CD14-positive monocyte (primary cell): ENCODE results near the gene PFDN2. TPM values are rescaled to one million over a fixed set of nuclear protein-coding genes. Genes with fewer than 3 reads are reported as not detected.

Source experiments
- DNase-seq, 3 donors: peaks; one replicate each; pipeline ENCODE4 v3.0.0-alpha.2; 2011 to 2022
- H2AFZ ChIP-seq: 2 replicates; pipeline ENCODE4 v1.6.0; 2012; ENCODE audit warnings: mild to moderate bottlenecking, low read depth, low read length, inconsistent platforms; ENCODE audit not compliant: insufficient read depth, poor library complexity, severe bottlenecking
- H3K27ac ChIP-seq, 2 donors: 1 replicate in 1 of 2; 2 replicates in 1 of 2; pipeline ENCODE4 v1.5.1; 2012 to 2013; ENCODE audit warnings: low read length in 2 of 2, control low read depth in 1 of 2, inconsistent platforms in 1 of 2, low read depth in 1 of 2, mild to moderate bottlenecking in 1 of 2
- H3K27me3 ChIP-seq, 2 donors: one replicate each; pipeline versions ENCODE4 v1.6.0 to v1.6.1; 2011 to 2013; ENCODE audit warnings: low read length in 2 of 2; ENCODE audit not compliant: control insufficient read depth in 2 of 2, insufficient read depth in 2 of 2
- H3K36me3 ChIP-seq, 2 donors: replicated peaks in 1 of 2; 1 replicate in 1 of 2; 2 replicates in 1 of 2; pipeline versions ENCODE4 v1.5.1 to v1.6.1; 2012 to 2013; ENCODE audit warnings: low read length in 2 of 2, control low read depth in 1 of 2, inconsistent platforms in 1 of 2, mild to moderate bottlenecking in 1 of 2; ENCODE audit not compliant: insufficient read depth in 2 of 2, control insufficient read depth in 1 of 2
- H3K4me1 ChIP-seq, 2 donors: 1 replicate in 1 of 2; 2 replicates in 1 of 2; pipeline versions ENCODE4 v1.5.1 to v1.6.1; 2012 to 2013; ENCODE audit warnings: low read length in 2 of 2, control low read depth in 1 of 2, inconsistent platforms in 1 of 2, mild to moderate bottlenecking in 1 of 2, moderate library complexity in 1 of 2; ENCODE audit not compliant: insufficient read depth in 2 of 2, control insufficient read depth in 1 of 2
- H3K4me2 ChIP-seq: replicated peaks from 2 replicates; pipeline ENCODE3; 2012; ENCODE audit warnings: low read length, moderate library complexity, mild to moderate bottlenecking; ENCODE audit not compliant: poor library complexity, severe bottlenecking; ENCODE audit errors: extremely low read depth
- H3K4me3 ChIP-seq, 3 experiments: fragments of 200-600 bp in 1 of 3; sonication (generic) in 1 of 3; replicated peaks in 1 of 3; 1 replicate in 2 of 3; 2 replicates in 1 of 3; pipeline ENCODE4 v1.5.1; 2011 to 2013; ENCODE audit warnings: low read length in 3 of 3, mild to moderate bottlenecking in 3 of 3, control low read depth in 2 of 3, low read depth in 2 of 3, inconsistent platforms in 1 of 3, moderate library complexity in 1 of 3
- H3K79me2 ChIP-seq: 2 replicates; pipeline ENCODE4 v1.6.0; 2012; ENCODE audit warnings: mild to moderate bottlenecking, control low read depth, inconsistent platforms, low read length, moderate library complexity; ENCODE audit not compliant: insufficient read depth
- H3K9ac ChIP-seq: 2 replicates; pipeline ENCODE4 v1.6.0; 2017; ENCODE audit warnings: low read length, mild to moderate bottlenecking; ENCODE audit not compliant: insufficient read depth, poor library complexity, severe bottlenecking
- H3K9me3 ChIP-seq, 2 donors: replicated peaks in 1 of 2; 1 replicate in 1 of 2; 2 replicates in 1 of 2; pipeline versions ENCODE4 v1.5.1 to v1.6.1; 2012 to 2013; ENCODE audit warnings: low read length in 2 of 2, control low read depth in 1 of 2; ENCODE audit not compliant: control insufficient read depth in 1 of 2, insufficient read depth in 1 of 2
- H4K20me1 ChIP-seq: 2 replicates; pipeline ENCODE4 v1.6.0; 2012; ENCODE audit warnings: mild to moderate bottlenecking, low read length, control low read depth, moderate library complexity; ENCODE audit not compliant: insufficient read depth
- H3K27ac Mint-ChIP-seq, 7 donors: one replicate each; pipeline ENCODE4 v1.8.0; 2020; ENCODE audit warnings: mild to moderate bottlenecking in 7 of 7, mixed read lengths in 7 of 7, moderate library complexity in 6 of 7, inconsistent platforms in 2 of 7
- H3K27me3 Mint-ChIP-seq, 3 donors: one replicate each; pipeline ENCODE4 v1.8.0; 2021 to 2022; ENCODE audit warnings: low read depth in 3 of 3, mild to moderate bottlenecking in 3 of 3, mixed read lengths in 3 of 3, moderate library complexity in 3 of 3, inconsistent platforms in 1 of 3
- H3K36me3 Mint-ChIP-seq, 2 donors: one replicate each; pipeline ENCODE4 v1.8.0; 2020; ENCODE audit warnings: mixed read lengths in 2 of 2, inconsistent platforms in 1 of 2, mild to moderate bottlenecking in 1 of 2
- H3K4me1 Mint-ChIP-seq: one replicate; pipeline ENCODE4 v1.8.0; 2020; ENCODE audit warnings: mild to moderate bottlenecking, mixed read lengths
- H3K4me3 Mint-ChIP-seq, 2 donors: one replicate each; pipeline ENCODE4 v1.8.0; 2020; ENCODE audit warnings: mild to moderate bottlenecking in 2 of 2, mixed read lengths in 2 of 2, moderate library complexity in 1 of 2
- H3K9me3 Mint-ChIP-seq, 7 donors: one replicate each; pipeline ENCODE4 v1.8.0; 2020 to 2022; ENCODE audit warnings: mixed read lengths in 7 of 7, mild to moderate bottlenecking in 6 of 7, moderate library complexity in 6 of 7, inconsistent platforms in 2 of 7
- WGBS: methylation state at CpG from one replicate; pipeline ENCODE4 v1.1.5; 2013; ENCODE audit warnings: missing lambda C conversion rate; ENCODE audit not compliant: insufficient coverage; 5-methylcytosine and 5-hydroxymethylcytosine counted together
- intact Hi-C, 2 donors: fragments of 100-400 bp; cut with micrococcal nuclease; formaldehyde crosslinking; loops; one replicate each; pipeline versions ENCODE4 v1.15.0 to v1.15.1; 2023
- polyA plus RNA-seq, 3 donors: library from polyadenylated mRNA; depleted of rRNA in 1 of 3; unstranded in 2 of 3; stranded (reverse) in 1 of 3; fragments of 300-500 nt in 2 of 3; fragments of >200 nt in 1 of 3; fragmentation: Illumina TruSeq in 2 of 3; gene quantifications; 1 replicate in 2 of 3; 2 replicates in 1 of 3; pipeline ENCODE4 v1.2.3, GENCODE V29; 2012 to 2021
- TF ChIP-seq, protein P1 (sequence below): fragments of 200-600 bp; IDR thresholded peaks from one replicate; pipeline ENCODE4 v1.8.0; 2022; ENCODE audit warnings: antibody characterized with exemption, mild to moderate bottlenecking

The PFDN2 gene
- polyA plus RNA-seq, 3 donors = 59.1 to 80.7 (median 65.6) TPM

DNA sequence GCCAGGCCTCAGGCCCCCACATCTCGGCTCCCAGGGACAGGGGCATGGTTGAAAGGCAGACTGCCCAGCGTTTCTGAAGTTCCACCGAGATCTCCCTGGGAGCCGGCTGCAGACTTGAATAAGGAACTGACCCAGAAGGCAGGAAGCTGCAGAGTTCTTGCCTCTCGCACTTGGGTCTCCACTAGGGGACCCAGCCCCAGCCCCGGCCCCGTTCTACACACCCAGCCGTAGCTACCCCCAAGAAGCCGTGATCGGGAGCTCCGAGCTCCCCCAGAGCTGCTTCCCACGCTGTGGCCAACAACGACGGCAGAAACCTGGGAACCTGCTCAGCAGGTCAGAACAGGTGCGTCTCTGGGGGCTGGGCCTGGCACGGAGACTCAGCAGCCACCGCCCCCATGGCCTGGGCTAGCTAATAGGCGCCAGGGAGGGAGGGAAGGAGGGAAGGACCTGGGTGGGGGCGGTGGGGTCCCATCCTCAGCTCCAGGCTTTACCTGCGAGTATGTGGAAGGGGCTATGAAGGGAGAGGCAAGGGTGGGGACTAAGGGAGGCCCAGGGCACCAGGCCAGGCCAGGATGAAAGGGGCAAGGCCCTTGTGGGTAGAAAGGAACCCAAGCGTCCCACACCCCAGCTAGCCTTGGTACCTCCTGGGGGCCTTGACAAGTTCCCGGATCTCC lies 28.4 kb downstream of the PFDN2 start, which contains the start of gene NECTIN4:
Gene NECTIN4, minus strand, starts transcription at position 308 of the 674 bp plus-strand sequence. Its CDS starts 262 bp downstream, at position 46.
- TF ChIP-seq, protein P1, sequence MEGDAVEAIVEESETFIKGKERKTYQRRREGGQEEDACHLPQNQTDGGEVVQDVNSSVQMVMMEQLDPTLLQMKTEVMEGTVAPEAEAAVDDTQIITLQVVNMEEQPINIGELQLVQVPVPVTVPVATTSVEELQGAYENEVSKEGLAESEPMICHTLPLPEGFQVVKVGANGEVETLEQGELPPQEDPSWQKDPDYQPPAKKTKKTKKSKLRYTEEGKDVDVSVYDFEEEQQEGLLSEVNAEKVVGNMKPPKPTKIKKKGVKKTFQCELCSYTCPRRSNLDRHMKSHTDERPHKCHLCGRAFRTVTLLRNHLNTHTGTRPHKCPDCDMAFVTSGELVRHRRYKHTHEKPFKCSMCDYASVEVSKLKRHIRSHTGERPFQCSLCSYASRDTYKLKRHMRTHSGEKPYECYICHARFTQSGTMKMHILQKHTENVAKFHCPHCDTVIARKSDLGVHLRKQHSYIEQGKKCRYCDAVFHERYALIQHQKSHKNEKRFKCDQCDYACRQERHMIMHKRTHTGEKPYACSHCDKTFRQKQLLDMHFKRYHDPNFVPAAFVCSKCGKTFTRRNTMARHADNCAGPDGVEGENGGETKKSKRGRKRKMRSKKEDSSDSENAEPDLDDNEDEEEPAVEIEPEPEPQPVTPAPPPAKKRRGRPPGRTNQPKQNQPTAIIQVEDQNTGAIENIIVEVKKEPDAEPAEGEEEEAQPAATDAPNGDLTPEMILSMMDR = peak; percentile 9
- intact Hi-C loops = no loop called here
- H3K4me1 ChIP-seq = peaks cover 23 to 29% of the 10 kb centered on the region in 2 donors
- Mint-ChIP-seq H3K36me3 (peaks cover 3% of the 10 kb centered on the region in 2 donors), H3K27ac (peak within 1 kb of the TSS; percentile 33 to 89 (median 77)), H3K4me3 (peak within 1 kb of the TSS; percentile 43 to 55), H3K9me3 (peaks cover 0 to 2% (median 0%) of the 10 kb centered on the region in 7 donors), H3K27me3 (peaks cover 1 to 7% (median 7%) of the 10 kb centered on the region in 3 donors), H3K4me1 (peaks cover 49% of the 10 kb centered on the region)
- WGBS = 61% methylated on average over 20 of the region's 22 CpGs
- peak within 1 kb of the TSS; percentile 18 for H3K4me2 ChIP-seq
- H3K9me3 ChIP-seq = no peaks in the 10 kb centered on the region
- H3K79me2 ChIP-seq = no peaks in the 10 kb centered on the region
- no peaks in the 10 kb centered on the region for H3K27me3 ChIP-seq
- H4K20me1 ChIP-seq = no peaks in the 10 kb centered on the region
- peak in 2 of 3 donors; percentile 51 to 61 for DNase-seq
- no peak within 1 kb of the TSS for H3K4me3 ChIP-seq
- H3K36me3 ChIP-seq = no peaks in the 10 kb centered on the region
- peak within 1 kb of the TSS; percentile 10 for H2AFZ ChIP-seq
- H3K9ac ChIP-seq = no peak within 1 kb of the TSS
- peak within 1 kb of the TSS; percentile 3 to 24 for H3K27ac ChIP-seq

DNA sequence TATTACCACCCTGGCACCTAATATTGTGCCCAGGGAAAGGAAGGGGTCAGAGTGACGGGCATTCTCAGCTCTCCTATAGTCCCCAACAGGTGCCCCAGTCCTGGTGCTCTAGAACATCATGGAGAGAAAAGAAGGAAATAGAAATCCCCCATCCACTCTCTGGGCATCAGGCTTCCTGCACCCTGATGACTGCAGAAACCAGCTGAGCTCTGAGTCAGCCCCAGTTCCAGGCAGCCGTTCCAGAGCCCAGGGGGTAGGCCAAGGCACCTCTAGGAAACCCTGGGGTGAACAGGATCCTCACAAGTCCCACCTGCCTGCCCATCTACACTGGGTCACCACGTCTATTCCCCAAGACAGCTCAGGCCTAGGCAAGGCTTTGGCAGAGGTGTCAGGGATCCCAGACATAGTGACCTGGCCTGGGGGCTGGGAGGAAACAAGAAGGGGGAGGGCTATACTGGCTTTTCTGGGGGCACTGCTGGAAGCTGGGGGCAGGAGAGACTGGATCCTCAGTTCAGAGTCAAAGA lies 29.2 kb downstream of the PFDN2 start:
- Histone ChIP-seq H4K20me1 (no peaks in the 10 kb centered on the region), H3K9ac (no peak overlapping the region)

More for the DNA sequence above, 29.2 kb downstream of the PFDN2 start:
- Histone ChIP-seq H3K36me3 (no peaks in the 10 kb centered on the region), H2AFZ (no peak overlapping the region), H3K9me3 (no peaks in the 10 kb centered on the region), H3K27me3 (no peaks in the 10 kb centered on the region), H3K4me1 (peaks cover 30 to 36% of the 10 kb centered on the region in 2 donors), H3K79me2 (no peaks in the 10 kb centered on the region), H3K4me3 (no peak overlapping the region), H3K4me2 (peak overlapping the region; percentile 18), H3K27ac (peak overlapping the region; percentile 3 to 24)
- Mint-ChIP-seq H3K36me3 (peaks cover 3 to 5% of the 10 kb centered on the region in 2 donors), H3K9me3 (peaks cover 0 to 2% (median 0%) of the 10 kb centered on the region in 7 donors), H3K27me3 (peaks cover 1 to 6% (median 5%) of the 10 kb centered on the region in 3 donors), H3K27ac (peak overlapping the region; percentile 10 to 89 (median 77)), H3K4me3 (peak overlapping the region; percentile 43 to 55), H3K4me1 (peaks cover 57% of the 10 kb centered on the region)
- 0% methylated on average over 1 of the region's 3 CpGs for WGBS
- TF ChIP-seq, protein P1 = no peak
- DNase-seq = peak in 2 of 3 donors; percentile 62 to 78
- intact Hi-C loops = no loop called here
